ENCODE results near the gene FAM13B.
A peak's percentile ranks its signal among the peaks of the same experiment; 100 is the strongest.

The FAM13B gene

DNA sequence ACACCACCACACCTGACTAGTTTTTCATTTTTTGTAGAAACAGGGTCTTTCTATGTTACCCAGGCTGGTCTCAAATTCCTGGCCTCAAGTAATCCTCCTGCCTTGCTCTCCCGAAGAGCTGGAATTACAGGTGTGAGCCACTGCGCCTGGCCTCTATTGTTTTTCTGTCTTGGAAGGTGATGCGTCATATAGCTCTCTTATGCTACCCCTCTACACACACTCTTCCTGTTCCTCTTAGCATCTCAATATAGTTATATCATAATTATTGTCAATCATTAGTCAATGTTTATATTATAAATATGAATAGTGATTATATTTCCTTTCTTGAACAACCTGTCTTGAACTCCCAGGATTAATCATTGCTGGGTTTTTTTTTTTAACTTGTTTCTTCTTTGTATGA, 136.3 kb downstream of the FAM13B start:
- no peak overlapping the region for H3K4me3 ChIP-seq (ENCODE audit: low read length)
- no peak for DNase-seq (ENCODE audit: low read depth)
- TF ChIP-seq, protein P1, sequence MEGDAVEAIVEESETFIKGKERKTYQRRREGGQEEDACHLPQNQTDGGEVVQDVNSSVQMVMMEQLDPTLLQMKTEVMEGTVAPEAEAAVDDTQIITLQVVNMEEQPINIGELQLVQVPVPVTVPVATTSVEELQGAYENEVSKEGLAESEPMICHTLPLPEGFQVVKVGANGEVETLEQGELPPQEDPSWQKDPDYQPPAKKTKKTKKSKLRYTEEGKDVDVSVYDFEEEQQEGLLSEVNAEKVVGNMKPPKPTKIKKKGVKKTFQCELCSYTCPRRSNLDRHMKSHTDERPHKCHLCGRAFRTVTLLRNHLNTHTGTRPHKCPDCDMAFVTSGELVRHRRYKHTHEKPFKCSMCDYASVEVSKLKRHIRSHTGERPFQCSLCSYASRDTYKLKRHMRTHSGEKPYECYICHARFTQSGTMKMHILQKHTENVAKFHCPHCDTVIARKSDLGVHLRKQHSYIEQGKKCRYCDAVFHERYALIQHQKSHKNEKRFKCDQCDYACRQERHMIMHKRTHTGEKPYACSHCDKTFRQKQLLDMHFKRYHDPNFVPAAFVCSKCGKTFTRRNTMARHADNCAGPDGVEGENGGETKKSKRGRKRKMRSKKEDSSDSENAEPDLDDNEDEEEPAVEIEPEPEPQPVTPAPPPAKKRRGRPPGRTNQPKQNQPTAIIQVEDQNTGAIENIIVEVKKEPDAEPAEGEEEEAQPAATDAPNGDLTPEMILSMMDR (conservative IDR thresholded peaks at IDR 0.05; ENCODE audit: low read length), result no peak

DNA sequence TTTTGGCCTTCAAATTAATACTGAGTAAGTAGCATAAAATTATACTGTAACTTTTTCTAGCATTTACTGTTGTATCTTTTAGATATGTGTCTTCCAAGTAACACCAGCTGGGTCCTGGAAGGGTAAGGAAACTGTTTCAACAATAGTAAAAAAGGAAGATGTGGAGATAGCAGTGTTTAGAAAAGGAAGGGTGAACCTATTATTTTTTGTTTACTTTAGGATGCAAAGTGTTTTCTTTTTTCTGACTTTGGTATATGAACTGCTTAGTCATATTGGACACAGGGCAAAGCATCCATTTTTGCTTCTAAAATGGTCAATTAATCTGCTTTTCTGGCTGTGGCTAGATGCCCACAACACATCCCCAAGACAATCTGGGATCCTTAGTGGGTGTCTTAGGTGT, 138.3 kb downstream of the FAM13B start:
- H3K4me3 ChIP-seq (ENCODE audit: low read length), result no peak overlapping the region
- no peak for DNase-seq (ENCODE audit: low read depth)
- TF ChIP-seq, protein P1 (conservative IDR thresholded peaks at IDR 0.05; ENCODE audit: low read length), result no peak

DNA sequence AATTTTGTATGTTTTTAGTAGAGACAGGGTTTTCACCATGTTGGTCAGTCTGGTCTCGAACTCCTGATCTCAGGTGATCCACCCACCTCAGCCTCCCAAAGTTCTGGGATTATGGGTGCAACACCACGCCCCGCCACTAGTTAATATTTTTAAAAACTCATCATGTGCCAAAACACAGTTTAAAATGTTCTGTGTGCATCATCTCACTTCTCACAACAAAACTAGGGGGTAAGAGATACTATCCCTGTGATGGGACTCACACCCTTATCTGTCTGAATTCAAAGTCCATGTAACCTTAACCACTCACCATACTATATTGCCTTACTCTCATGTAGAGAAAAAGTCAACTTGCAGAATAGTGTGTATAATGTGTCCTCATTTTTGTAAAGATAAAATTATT, 141.0 kb downstream of the FAM13B start:
- no peak overlapping the region for H3K4me3 ChIP-seq (ENCODE audit: low read length)
- TF ChIP-seq, protein P1 (conservative IDR thresholded peaks at IDR 0.05; ENCODE audit: low read length), result no peak
- no peak for DNase-seq (ENCODE audit: low read depth)

DNA sequence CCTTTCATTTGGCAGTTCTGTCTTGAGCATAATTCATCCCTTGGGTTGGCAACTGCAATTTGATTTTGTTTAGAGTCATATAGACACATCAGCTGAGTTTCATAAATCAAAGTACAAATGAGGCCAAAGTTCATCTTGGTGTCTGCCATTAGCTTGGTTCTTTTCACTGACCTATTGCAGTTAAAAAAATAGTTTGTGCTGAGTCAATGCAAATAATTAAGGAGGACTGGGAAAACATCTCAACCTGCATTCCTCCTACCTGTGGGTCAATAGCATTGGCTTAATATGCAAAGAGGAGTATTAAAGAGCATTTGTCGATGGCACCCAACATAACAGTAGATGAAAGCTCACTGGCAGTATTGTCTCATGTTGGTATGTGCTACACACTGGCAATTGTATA, 142.0 kb downstream of the FAM13B start:
- TF ChIP-seq, protein P1 (conservative IDR thresholded peaks at IDR 0.05; ENCODE audit: low read length), result no peak
- H3K4me3 ChIP-seq (ENCODE audit: low read length), result no peak overlapping the region
- no peak for DNase-seq (ENCODE audit: low read depth)

DNA sequence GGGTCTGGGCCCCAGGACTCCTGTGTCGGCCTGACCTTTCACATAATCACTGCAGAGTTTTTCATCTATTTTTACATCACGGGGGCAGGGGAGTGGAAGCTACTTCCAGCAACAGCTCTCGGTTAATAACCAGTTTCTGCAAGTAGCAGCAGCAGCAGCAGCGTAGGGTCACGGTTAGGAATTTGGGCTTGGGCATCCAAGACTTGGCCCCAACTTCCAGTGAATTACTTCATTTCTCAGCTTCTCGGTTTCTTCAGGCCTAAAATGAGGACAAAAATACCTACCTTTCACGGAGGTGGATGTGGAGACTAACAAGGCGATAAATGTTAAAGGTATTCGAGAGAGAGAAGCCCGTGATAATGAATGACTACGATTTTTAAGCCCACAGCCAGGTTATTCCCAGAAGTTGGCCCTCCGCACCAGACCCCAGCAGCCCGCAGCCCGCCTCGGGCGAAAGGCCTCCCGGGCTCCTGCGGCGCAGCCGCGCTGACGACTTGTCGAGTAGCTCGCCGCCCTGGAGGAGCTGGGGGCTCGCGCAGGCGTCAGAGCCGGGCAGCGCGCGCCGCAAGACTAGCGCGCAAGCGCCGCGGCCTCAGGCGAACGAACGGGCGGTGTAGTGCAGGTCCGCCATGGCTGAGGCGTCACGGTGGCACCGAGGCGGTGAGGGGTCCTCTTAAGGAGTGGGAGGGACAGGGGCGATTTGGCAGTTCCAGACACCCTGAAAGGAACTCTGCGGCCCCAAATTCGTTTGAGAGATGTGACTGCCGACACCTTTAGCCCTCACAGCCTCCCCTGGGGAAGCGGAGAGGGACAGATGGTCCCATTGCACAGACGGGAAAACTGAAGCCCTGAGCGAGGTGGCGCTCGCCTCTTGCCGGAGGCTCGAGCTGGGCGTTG, 143.8 kb downstream of the FAM13B start, which contains the start of gene PKD2L2:
Gene PKD2L2 (plus strand): TSS at position 595 of the 897 bp plus-strand sequence. CDS start 35 bp downstream, at position 630.
- TF ChIP-seq, protein P1 (conservative IDR thresholded peaks at IDR 0.05; ENCODE audit: low read length), result no peak
- H3K4me3 ChIP-seq (ENCODE audit: low read length), result peak within 1 kb of the TSS; percentile 80
- DNase-seq (ENCODE audit: low read depth), result peak; percentile 88

DNA sequence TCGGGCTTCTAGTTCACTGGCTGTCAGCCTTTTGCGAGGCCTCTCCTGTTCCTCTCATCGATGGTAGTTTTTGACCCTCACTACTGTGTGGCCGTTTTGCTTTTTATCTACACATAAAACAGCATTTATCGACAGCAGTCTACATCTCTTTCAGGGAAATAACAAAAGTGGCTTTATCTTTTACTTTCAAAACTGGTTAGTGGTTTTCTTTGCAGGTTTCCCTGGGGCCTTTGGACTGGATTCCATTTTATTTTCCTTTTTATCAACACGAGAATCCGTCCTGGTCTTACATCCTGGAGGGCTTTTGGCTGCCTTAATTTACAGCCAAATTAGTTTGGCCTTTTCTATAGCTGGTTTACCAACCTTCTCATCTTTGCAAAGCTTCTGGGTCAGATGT, 144.4 kb downstream of the FAM13B start:
- H3K4me3 ChIP-seq (ENCODE audit: low read length), result peak overlapping the region; percentile 59
- DNase-seq (ENCODE audit: low read depth), result no peak
- TF ChIP-seq, protein P1 (conservative IDR thresholded peaks at IDR 0.05; ENCODE audit: low read length), result no peak
